Stomach smooth muscle (tissue), 2 donors: ENCODE measurements around the gene OR9A4.

Experiments used
- H3K27ac ChIP-seq: one replicate; pipeline ENCODE4 v1.7.0; 2013; ENCODE audit warnings: mild to moderate bottlenecking, low read length, inconsistent platforms
- H3K27me3 ChIP-seq, 2 donors: one replicate each; pipeline ENCODE4 v1.7.0; 2013; ENCODE audit warnings: low read length in 2 of 2; ENCODE audit not compliant: insufficient read depth in 2 of 2, control insufficient read depth in 1 of 2
- H3K36me3 ChIP-seq, 2 donors: one replicate each; pipeline ENCODE4 v1.7.0; 2013; ENCODE audit warnings: low read length in 2 of 2; ENCODE audit not compliant: control insufficient read depth in 2 of 2, insufficient read depth in 2 of 2
- H3K4me1 ChIP-seq: one replicate; pipeline ENCODE4 v1.7.0; 2013; ENCODE audit warnings: low read length; ENCODE audit not compliant: control insufficient read depth, insufficient read depth
- H3K4me3 ChIP-seq, 2 donors: one replicate each; pipeline ENCODE4 v1.7.0; 2013; ENCODE audit warnings: low read length in 2 of 2
- H3K9ac ChIP-seq, 2 donors: one replicate each; pipeline ENCODE4 v1.7.0; 2013; ENCODE audit warnings: low read length in 2 of 2, mild to moderate bottlenecking in 1 of 2
- H3K9me3 ChIP-seq, 2 donors: one replicate each; pipeline ENCODE4 v1.7.0; 2013; ENCODE audit warnings: low read length in 2 of 2; ENCODE audit not compliant: control insufficient read depth in 2 of 2
- donor health status: healthy.
- donor health status: Pancreatic carcinoma.

Gene OR9A4

DNA sequence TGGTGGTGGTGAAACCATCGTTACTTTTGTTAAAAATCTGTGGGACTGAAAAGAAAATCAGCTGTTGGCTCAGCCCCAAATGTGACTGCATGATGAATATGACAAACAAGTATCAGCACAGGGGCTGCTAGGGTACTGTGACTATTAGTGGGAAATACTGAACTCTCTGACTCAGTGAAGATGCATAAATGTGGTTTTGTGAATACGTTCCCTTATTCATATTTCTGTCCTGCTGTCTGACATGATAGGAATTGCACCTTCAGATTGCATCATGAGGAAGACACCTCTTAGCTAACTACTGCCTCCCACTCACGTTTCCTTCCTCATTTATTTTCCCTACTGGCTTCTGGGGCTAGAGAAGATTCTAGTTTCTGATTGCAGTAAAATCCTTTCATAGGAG lies 29.2 kb downstream of the OR9A4 start:
- Histone ChIP-seq H3K4me1 (no peaks in the 10 kb centered on the region), H3K27me3 (no peaks in the 10 kb centered on the region), H3K9ac (no peak overlapping the region), H3K27ac (no peak overlapping the region), H3K36me3 (no peaks in the 10 kb centered on the region), H3K9me3 (peaks cover 0 to 4% of the 10 kb centered on the region in 2 donors), H3K4me3 (no peak overlapping the region)

DNA sequence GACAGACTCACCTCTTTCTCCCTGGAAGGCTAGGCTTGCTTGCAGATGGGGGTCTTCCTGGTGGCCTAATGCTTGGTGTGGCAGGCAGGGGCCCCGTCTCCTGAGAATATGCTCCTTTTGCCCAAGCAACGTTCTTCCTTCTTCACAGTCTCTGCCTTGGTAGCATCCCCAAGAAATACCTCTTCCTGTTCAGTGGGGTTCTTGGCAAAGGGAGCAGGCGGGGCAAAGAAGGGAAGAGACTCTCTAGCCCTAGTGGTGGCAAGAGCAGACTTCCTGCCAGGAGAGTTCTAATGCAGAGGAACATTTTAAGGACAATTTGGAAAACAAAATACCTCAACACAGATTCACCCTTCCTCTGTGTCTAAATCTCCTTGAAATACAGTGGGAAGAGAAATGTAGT lies 30.6 kb downstream of the OR9A4 start, which contains the start of gene CLEC5A:
Gene CLEC5A (minus strand): TSS at position 179 of the 400 bp plus-strand sequence. CDS start 682 bp downstream, outside the sequence.
- H3K27me3 ChIP-seq = no peaks in the 10 kb centered on the region
- no peak within 1 kb of the TSS for H3K4me3 ChIP-seq
- no peak within 1 kb of the TSS for H3K9ac ChIP-seq
- H3K27ac ChIP-seq = no peak within 1 kb of the TSS
- H3K4me1 ChIP-seq = no peaks in the 10 kb centered on the region
- no peaks in the 10 kb centered on the region for H3K36me3 ChIP-seq
- peaks cover 0 to 4% of the 10 kb centered on the region in 2 donors for H3K9me3 ChIP-seq

DNA sequence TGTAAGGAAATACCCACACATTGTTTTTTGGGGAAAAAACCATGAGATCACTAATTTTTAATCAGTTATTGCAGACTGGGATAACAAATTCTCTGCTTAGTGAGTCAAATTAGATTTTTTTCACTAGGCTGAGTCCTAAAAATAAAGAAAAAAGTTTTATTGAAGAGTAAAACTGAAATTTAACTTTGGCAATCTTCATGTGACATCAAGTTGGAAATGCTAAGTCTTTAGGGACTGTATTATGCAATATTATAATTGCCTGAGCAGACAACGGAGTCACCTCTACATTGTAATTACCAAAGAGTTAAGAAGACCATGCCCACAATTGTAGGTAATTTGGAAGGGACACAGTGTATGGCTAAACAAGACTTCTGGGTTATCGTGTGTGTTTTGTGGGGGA lies 32.8 kb downstream of the OR9A4 start:
- Histone ChIP-seq H3K4me3 (no peak overlapping the region), H3K4me1 (no peaks in the 10 kb centered on the region), H3K9me3 (peaks cover 0 to 4% of the 10 kb centered on the region in 2 donors), H3K9ac (no peak overlapping the region), H3K27me3 (no peaks in the 10 kb centered on the region), H3K36me3 (no peaks in the 10 kb centered on the region), H3K27ac (no peak overlapping the region)

DNA sequence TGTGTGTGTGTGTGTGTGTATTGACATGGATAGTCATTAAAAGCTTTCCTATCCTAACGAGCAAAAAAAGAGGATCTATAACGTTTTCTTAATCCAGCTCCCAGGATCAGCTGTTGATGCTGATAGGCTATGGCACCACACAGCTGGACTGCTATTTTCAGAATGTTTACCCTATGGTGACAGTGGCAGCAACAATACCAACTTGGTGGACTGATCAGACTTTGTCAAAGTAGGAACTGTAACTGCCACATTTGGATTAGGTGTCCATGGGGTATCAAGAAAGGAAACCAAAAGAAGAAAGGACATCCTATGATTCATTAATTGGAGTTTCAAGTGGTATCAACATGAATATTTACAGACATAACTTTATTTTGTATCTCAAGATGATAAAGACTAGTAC lies 33.3 kb downstream of the OR9A4 start:
- Histone ChIP-seq H3K9ac (no peak overlapping the region), H3K36me3 (no peaks in the 10 kb centered on the region), H3K4me1 (no peaks in the 10 kb centered on the region), H3K9me3 (peaks cover 0 to 4% of the 10 kb centered on the region in 2 donors), H3K27me3 (no peaks in the 10 kb centered on the region), H3K4me3 (no peak overlapping the region), H3K27ac (no peak overlapping the region)

DNA sequence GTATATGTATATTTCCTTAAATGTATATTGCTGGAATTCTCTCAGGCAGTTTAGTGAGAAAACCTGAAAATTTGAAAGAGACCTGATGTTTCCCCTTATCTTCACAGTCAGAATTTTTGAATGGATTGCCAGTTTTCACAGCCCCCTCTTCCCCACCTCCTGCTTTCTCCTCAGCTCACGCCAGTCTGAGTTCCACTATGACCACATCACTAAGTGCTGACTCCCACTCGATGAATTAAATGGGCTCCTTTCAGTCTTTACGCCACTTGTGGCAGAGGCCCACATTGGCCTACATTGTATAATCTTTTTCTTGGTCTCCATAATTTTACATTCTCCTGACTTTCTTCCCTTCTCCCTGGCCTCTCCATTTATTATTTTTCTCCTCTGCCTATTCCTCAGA lies 33.7 kb downstream of the OR9A4 start:
- H3K9me3 ChIP-seq = peaks cover 0 to 4% of the 10 kb centered on the region in 2 donors
- H3K27ac ChIP-seq = no peak overlapping the region
- H3K36me3 ChIP-seq = no peaks in the 10 kb centered on the region
- no peak overlapping the region for H3K9ac ChIP-seq
- H3K27me3 ChIP-seq = no peaks in the 10 kb centered on the region
- no peak overlapping the region for H3K4me3 ChIP-seq
- H3K4me1 ChIP-seq = no peaks in the 10 kb centered on the region

DNA sequence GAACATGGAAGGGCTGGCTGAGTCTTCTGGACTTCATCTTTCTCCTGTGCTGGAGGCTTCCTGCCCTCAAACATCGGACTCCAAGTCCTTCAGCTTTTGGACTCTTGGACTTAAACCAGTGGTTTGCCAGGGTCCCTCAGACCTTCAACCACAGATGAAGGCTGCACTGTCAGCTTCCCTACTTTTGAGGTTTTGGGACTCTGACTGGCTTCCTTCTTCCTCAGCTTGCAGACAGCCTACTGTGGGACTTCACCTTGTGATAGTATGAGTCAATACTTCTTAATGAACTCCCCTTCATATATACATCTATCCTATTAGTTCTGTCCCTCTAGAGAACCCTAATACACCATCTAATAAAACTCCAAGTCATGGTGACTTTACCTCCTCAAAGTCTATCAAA lies 34.6 kb downstream of the OR9A4 start:
- H3K36me3 ChIP-seq = no peaks in the 10 kb centered on the region
- no peaks in the 10 kb centered on the region for H3K4me1 ChIP-seq

DNA sequence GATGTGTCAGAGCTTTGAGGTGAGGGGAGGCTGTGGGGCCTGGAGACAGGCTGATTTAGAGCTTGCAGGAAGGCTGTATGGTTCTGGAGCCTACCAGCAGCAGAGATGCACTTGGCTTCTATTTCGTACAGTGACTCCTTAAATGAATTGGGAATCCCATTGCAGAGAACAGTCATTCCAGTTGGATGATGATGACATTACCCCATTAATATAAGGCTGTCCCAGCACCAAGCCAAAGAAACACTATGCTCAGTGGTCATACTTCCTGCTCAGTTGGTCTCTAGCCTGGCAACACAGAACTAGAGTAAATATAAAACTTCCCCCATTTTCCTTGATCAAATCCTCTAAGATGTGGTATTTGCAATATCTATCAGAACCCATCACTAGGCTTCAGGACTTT lies 36.3 kb downstream of the OR9A4 start:
- H3K27ac ChIP-seq = no peak overlapping the region
- H3K9me3 ChIP-seq = peaks cover 0 to 4% of the 10 kb centered on the region in 2 donors
- no peaks in the 10 kb centered on the region for H3K36me3 ChIP-seq
- H3K4me3 ChIP-seq = no peak overlapping the region
- H3K4me1 ChIP-seq = no peaks in the 10 kb centered on the region
- no peak overlapping the region for H3K9ac ChIP-seq
- no peaks in the 10 kb centered on the region for H3K27me3 ChIP-seq

More for the DNA sequence above, 34.6 kb downstream of the OR9A4 start:
- Histone ChIP-seq H3K9ac (no peak overlapping the region), H3K27me3 (no peaks in the 10 kb centered on the region), H3K4me3 (no peak overlapping the region), H3K9me3 (peaks cover 0 to 4% of the 10 kb centered on the region in 2 donors), H3K27ac (no peak overlapping the region)

DNA sequence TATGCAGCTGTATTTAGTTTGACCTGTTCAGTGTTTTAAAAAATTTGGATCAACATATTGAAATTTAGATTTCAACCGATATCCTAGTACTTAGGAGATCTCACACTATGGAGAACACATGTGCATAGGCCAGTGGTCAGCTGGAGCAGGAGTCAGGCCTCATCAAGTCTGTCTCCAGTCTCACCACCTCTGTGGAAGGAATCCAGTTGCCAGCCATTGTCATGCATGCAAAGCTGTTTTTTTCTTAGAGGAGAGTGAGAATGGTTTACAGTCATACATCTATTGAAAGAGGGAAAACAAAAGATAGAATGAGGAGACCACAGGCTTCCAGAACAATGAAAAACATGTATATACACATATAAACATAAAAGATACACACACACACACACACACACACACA lies 38.1 kb downstream of the OR9A4 start:
- no peaks in the 10 kb centered on the region for H3K4me1 ChIP-seq
- H3K9ac ChIP-seq = no peak overlapping the region
- H3K27ac ChIP-seq = no peak overlapping the region
- peaks cover 0 to under 1% of the 10 kb centered on the region in 2 donors for H3K9me3 ChIP-seq
- no peaks in the 10 kb centered on the region for H3K27me3 ChIP-seq
- no peaks in the 10 kb centered on the region for H3K36me3 ChIP-seq
- no peak overlapping the region for H3K4me3 ChIP-seq

DNA sequence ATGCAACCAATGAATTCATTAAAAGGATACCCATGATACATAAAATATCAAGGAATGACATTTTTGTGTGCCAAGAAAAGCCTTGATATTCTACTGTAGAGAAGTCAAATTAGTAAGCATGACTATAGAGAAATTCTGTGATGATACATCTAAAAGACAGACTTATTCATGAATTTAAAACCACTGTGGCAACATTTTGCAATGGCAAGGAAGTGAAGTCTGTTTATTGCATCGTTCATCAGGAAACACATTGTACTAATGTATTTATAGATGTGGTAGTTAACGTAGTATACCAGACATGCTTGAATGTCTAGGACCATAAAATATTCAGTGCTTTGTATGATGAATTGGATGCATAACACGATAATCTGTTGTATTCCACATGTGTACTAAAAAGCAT lies 39.9 kb downstream of the OR9A4 start:
- no peaks in the 10 kb centered on the region for H3K36me3 ChIP-seq
- no peaks in the 10 kb centered on the region for H3K27me3 ChIP-seq
- H3K9ac ChIP-seq = no peak overlapping the region
- no peak overlapping the region for H3K27ac ChIP-seq
- H3K9me3 ChIP-seq = no peaks in the 10 kb centered on the region
- no peaks in the 10 kb centered on the region for H3K4me1 ChIP-seq
- no peak overlapping the region for H3K4me3 ChIP-seq

DNA sequence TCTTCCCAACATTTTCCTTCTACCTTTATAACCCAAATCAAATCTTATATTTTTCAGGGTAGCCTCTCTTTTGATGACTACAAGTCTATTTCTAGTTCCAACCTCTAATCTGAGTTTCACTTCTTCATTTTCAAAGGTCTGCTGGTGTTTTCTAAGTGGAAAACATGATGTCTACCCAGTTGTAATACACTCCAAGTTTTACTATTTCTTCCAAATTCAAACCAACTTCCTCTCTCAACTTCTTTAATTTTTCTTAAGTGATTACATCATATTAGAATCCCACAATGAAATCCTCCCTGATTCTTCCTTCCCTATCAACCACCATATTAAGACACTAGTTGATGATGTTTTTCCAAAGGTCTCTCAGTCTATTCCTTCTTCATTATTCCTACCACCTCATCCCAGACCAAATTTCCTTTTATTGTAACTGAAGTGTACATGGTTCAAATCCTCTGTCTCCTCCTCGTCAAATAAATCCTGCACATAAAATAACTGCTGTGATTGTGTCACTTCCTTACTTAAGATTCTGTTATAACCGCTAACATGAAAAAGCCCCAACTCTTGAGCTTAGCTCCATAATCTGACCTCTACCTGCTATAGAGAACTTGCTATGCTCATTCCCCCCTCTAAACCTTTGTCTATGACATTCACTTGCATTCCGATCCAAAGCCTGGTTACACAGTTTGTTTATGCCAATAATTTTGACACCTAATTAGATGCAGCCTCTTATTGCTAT lies 44.7 kb downstream of the OR9A4 start:
- no peaks in the 10 kb centered on the region for H3K9me3 ChIP-seq
- H3K27ac ChIP-seq = no peak overlapping the region
- no peak overlapping the region for H3K4me3 ChIP-seq
- H3K36me3 ChIP-seq = no peaks in the 10 kb centered on the region
- no peaks in the 10 kb centered on the region for H3K27me3 ChIP-seq
- H3K4me1 ChIP-seq = no peaks in the 10 kb centered on the region
- no peak overlapping the region for H3K9ac ChIP-seq
